Measurements from ENCODE around the gene MBNL1. TPM values are rescaled to one million over a fixed set of nuclear protein-coding genes. Genes with fewer than 3 reads are reported as not detected.
A peak's percentile ranks its signal among the peaks of the same experiment; 100 is the strongest.

MBNL1 gene
- total RNA-seq, 1 donor from 2014 or later: 79.5 TPM

- TF ChIP-seq CTCF (IDR thresholded peaks at IDR 0.05; ENCODE audit: insufficient read depth, low read length, severe bottlenecking): no peak
- H3K36me3 ChIP-seq (ENCODE audit: control insufficient read depth, insufficient read depth, low read length): no peaks in the 10 kb centered on the region
- no peak overlapping the region for H3K4me3 ChIP-seq (ENCODE audit: low read depth, low read length)
- FAIRE-seq (no peak), DNase-seq (ENCODE audit: low read depth) (no peak)
- no peaks in the 10 kb centered on the region for H3K27me3 ChIP-seq (ENCODE audit: control insufficient read depth, insufficient read depth, low read length)
Observed at GRCh38 chr3:152263711-152264110, 5.0 kb upstream of the MBNL1 start.

DNA sequence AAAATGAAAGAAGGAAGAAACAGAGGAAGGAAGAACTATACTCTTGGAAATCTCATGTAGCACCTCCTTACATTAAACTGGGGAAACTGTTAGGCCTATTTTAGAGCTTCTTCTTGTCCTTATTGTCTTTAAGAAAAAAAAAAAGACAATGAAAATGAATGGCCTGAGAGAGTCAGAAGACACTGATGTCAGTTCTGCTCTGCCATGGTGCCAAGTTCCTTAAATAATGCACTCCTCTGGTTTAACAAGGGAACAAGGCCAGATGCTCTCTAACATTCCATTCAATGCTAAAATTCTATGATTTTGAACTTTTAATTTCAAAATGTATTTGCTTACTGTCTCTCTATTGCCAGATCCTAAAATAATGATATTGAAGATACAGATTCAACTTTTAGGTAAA lies 4.4 kb upstream of the MBNL1 start:
- no peak for DNase-seq (ENCODE audit: low read depth)
- TF ChIP-seq CTCF (IDR thresholded peaks at IDR 0.05; ENCODE audit: insufficient read depth, low read length, severe bottlenecking): no peak
- Histone ChIP-seq H3K4me3 (ENCODE audit: low read depth, low read length) (no peak overlapping the region), H3K36me3 (ENCODE audit: control insufficient read depth, insufficient read depth, low read length) (no peaks in the 10 kb centered on the region), H3K27me3 (ENCODE audit: control insufficient read depth, insufficient read depth, low read length) (no peaks in the 10 kb centered on the region)
- FAIRE-seq: no peak

GRCh38 chr3:152266221-152266995 lies 2.3 kb upstream of the MBNL1 start:
- Histone ChIP-seq H3K4me3 (ENCODE audit: low read depth, low read length) (no peak overlapping the region), H3K27me3 (ENCODE audit: control insufficient read depth, insufficient read depth, low read length) (no peaks in the 10 kb centered on the region), H3K36me3 (ENCODE audit: control insufficient read depth, insufficient read depth, low read length) (no peaks in the 10 kb centered on the region)
- FAIRE-seq: peak; percentile 73
- no peak for TF ChIP-seq CTCF (IDR thresholded peaks at IDR 0.05; ENCODE audit: insufficient read depth, low read length, severe bottlenecking)
- peak; percentile 99 for DNase-seq (ENCODE audit: low read depth)

DNA sequence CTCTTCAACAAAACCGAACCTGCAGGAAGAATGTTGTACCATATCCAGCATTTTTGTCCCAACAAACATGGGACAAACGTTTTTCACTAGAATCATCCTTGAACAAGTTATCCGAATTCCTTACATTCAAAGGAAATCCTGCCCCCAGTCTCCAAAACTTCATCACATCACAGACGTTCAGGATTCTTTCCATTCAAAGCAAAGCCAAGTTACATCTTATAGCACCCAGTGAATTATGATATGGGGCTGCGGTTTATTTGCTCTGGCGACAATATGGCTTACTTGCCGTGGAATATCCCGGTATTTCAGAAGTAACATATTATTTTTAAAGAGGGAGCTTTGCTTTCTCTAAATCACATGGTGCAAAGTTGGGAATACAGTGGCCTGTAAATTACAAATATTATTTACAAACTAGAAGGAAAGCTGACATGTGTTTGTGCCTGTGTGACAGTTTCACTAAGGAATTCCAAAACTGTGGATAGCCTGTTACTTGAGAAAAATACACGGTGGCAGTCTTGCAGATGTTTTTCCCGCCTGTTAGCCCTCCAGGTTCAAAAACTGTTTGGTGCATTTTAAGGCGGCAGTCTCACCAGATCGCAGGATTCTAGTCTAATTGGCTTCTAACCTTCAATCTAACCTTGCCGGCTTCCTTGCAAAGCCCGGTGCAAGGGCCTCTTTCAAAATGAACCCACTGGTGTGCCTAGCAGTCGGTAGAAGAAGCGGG lies 736 bp upstream of the MBNL1 start:
- no peaks in the 10 kb centered on the region for H3K27me3 ChIP-seq (ENCODE audit: control insufficient read depth, insufficient read depth, low read length)
- no peaks in the 10 kb centered on the region for H3K36me3 ChIP-seq (ENCODE audit: control insufficient read depth, insufficient read depth, low read length)
- DNase-seq (ENCODE audit: low read depth): peak; percentile 22
- H3K4me3 ChIP-seq (ENCODE audit: low read depth, low read length): peak overlapping the region; percentile 57
- TF ChIP-seq CTCF (IDR thresholded peaks at IDR 0.05; ENCODE audit: insufficient read depth, low read length, severe bottlenecking): no peak
- no peak for FAIRE-seq

DNA sequence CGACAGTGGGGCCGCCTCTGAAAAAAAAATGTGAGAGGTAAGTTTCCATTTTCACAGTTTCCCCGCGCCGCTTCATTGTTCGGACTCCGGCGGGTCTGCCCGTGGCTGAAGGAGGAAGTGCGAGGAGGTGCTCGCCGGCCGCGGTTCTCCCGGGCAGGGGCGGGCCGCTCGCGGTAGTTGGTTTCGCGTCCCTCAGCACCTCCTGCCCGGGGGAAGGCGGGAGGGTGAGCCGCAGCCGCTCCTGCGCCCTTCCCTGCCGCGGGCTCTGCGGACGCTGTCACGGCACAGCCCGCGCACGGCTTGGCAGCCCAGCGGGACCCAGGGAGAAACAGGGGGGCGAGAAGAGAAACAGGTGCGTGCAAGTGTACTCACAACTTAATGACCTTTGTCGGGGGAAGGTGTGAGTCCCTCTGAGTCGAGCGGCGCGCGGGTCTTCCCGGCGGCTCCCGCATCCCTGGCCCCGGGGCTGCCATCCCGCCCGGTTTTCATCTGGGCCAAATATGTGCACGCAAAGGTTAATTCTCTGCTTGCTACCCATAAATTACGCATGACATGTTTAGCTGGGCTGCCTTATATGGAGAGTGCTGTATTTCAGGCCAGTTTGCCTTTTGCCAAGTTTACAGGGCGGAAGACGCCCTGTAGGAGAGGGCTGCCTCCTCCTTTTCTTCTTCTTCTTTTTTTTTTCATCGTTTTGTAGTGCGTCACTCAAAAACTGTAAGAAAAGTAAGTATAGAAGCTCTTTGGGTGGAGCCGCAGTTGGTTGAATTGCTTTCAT lies 514 bp downstream of the MBNL1 start:
- Histone ChIP-seq H3K4me3 (ENCODE audit: low read depth, low read length) (peak overlapping the region; percentile 57), H3K36me3 (ENCODE audit: control insufficient read depth, insufficient read depth, low read length) (no peaks in the 10 kb centered on the region), H3K27me3 (ENCODE audit: control insufficient read depth, insufficient read depth, low read length) (no peaks in the 10 kb centered on the region)
- peak; percentile 69 for DNase-seq (ENCODE audit: low read depth)
- no peak for FAIRE-seq
- TF ChIP-seq CTCF (IDR thresholded peaks at IDR 0.05; ENCODE audit: insufficient read depth, low read length, severe bottlenecking): no peak
